Measurements from ENCODE around the gene SKI. TPM values are rescaled to one million over a fixed set of nuclear protein-coding genes. Genes with fewer than 3 reads are reported as not detected.

SKI gene
- total RNA-seq, 2 experiments from 2014 or later, result 286 to 324 TPM

DNA sequence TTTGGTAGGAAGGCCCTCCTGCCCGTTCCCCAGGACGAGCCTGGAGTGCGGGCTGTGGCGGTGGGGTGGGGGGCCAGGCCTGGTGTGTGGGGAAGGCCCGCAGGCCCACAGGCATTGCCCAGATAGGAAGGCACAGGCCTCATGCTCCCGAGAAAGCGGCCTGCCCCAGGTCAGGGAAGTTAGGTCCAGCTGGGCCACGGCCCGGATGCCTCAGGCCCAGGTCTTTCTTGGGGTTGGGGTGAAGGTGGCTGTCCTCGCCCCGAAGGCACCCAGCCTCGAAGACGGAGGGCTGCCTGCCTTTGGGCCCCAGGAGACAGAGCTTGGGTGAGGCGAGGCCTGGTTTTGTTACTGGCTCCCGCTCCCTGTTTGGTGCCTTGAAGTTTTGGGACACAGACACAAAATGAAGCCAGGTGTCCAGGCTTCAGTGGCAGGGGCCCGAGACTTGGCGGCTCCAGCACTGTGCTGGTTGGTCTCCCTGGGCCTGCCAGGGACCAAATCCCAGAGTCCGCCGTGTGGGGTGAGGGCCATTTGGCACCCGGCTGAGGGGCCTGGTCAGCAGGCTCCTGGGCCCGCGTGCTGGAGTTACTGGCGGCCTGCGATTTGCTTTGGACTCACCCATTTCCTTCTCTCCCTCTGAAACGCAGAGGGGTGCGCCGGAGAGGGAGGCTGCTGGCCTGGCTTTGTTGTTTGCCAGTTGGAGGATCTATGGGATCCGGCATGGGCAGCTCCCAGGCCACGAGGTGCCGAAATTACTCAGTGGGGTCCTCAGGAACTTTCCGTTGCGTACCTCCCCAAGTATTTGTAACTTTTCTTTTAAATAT is 2.0 kb downstream of the SKI start:
- DNase-seq (peak in 5 of 14 experiments; percentile 20 to 49 (median 38)), ATAC-seq (ENCODE audit: poor library complexity) (no peak)
- Histone ChIP-seq H3K36me3 (ENCODE audit: insufficient read depth, low read length) (no peaks in the 10 kb centered on the region), H3K9me3 (ENCODE audit: control insufficient read depth in 1 of 2, insufficient read depth in 1 of 2, low read length in 2 of 2) (no peaks in the 10 kb centered on the region), H3K27ac (ENCODE audit: low read depth in 1 of 2, low read length in 2 of 2) (peak overlapping the region; percentile 80 to 92), H3K4me1 (ENCODE audit: insufficient read depth, low read length) (peaks cover 69% of the 10 kb centered on the region), H3K27me3 (ENCODE audit: control insufficient read depth in 1 of 2, insufficient read depth in 2 of 2, low read length in 2 of 2) (no peaks in the 10 kb centered on the region), H3K4me3 (ENCODE audit: low read length) (peak overlapping the region; percentile 95)
- TF ChIP-seq, protein P1, sequence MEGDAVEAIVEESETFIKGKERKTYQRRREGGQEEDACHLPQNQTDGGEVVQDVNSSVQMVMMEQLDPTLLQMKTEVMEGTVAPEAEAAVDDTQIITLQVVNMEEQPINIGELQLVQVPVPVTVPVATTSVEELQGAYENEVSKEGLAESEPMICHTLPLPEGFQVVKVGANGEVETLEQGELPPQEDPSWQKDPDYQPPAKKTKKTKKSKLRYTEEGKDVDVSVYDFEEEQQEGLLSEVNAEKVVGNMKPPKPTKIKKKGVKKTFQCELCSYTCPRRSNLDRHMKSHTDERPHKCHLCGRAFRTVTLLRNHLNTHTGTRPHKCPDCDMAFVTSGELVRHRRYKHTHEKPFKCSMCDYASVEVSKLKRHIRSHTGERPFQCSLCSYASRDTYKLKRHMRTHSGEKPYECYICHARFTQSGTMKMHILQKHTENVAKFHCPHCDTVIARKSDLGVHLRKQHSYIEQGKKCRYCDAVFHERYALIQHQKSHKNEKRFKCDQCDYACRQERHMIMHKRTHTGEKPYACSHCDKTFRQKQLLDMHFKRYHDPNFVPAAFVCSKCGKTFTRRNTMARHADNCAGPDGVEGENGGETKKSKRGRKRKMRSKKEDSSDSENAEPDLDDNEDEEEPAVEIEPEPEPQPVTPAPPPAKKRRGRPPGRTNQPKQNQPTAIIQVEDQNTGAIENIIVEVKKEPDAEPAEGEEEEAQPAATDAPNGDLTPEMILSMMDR (IDR thresholded peaks at IDR 0.05), result no peak
- peaks cover 44% of the 10 kb centered on the region for H3K4me1 Mint-ChIP-seq (ENCODE audit: low read depth)
- CTCF ChIA-PET, result interaction anchor here (1.7 to 6.3 kb wide), 4 partner anchors 35 to 152 kb away, joined by 6 to 25 read pairs (median 10); partner anchors contain the start of gene FAAP20
- peak overlapping the region; percentile 99 for H3K4me3 Mint-ChIP-seq
- H3K36me3 Mint-ChIP-seq (ENCODE audit: low read depth), result peaks cover 60% of the 10 kb centered on the region
- H3K27ac Mint-ChIP-seq, result peak overlapping the region; percentile 100
- intact Hi-C loops (cut with DNase I, micrococcal nuclease), result loop anchor here (2.0 to 5.0 kb wide), 4 partner anchors 17 to 82 kb away; no protein-coding TSS in a partner anchor
- POLR2A ChIA-PET, result interaction anchor here (0.7 to 9.7 kb wide), 19 partner anchors 8 to 326 kb away, joined by 3 to 197 read pairs (median 6); partner anchors contain the start of genes FAAP20, PANK4 and TNFRSF14
- H3K27me3 Mint-ChIP-seq, result peaks cover 20% of the 10 kb centered on the region
- no peaks in the 10 kb centered on the region for H3K9me3 Mint-ChIP-seq

DNA sequence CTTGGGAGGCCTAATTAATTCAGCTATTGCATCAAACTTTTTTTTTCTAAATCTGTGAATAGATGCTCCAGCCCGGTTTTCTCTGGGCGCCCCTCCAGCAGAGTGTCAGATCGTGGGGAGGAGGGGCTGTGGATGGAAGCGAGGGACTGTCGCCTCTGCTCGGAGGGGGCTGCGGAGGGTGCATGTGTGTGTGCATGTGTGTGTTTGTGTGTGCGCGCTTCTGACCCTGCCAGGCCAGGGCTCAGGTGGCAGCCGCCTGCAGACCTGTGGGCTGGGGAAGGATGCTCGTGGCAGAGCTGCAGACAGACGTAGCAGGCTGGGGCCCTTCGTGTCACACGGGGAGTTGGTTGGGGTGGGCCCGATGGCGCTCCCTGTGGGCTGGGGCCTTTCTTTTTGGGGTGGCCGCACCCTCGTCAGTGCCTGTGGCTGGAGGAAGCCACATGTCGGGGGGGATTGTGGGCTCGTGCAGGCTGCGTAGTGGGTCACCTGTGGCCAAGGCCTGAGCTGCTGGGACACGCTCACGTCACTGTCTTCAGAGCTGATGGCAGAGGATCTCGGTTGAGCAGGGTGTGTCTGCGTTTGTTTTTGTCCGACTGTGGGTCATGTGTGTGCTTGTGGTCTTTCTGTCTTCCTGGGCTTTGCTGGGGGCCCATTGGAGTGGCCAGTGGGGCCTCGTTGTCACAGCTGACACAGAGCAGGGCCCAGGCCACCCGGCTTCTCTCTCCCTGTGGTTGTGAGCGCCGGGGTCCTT is 2.8 kb downstream of the SKI start:
- no peaks in the 10 kb centered on the region for H3K27me3 ChIP-seq (ENCODE audit: control insufficient read depth in 1 of 2, insufficient read depth in 2 of 2, low read length in 2 of 2)
- peak overlapping the region; percentile 100 for H3K27ac Mint-ChIP-seq
- ATAC-seq (ENCODE audit: poor library complexity), result peak; percentile 12
- CTCF ChIA-PET, result interaction anchor here (1.7 to 6.3 kb wide), 4 partner anchors 36 to 151 kb away, joined by 6 to 25 read pairs (median 10); partner anchors contain the start of gene FAAP20
- H3K4me3 ChIP-seq (ENCODE audit: low read length), result peak overlapping the region; percentile 95
- no peaks in the 10 kb centered on the region for H3K9me3 ChIP-seq (ENCODE audit: control insufficient read depth in 1 of 2, insufficient read depth in 1 of 2, low read length in 2 of 2)
- peak in 13 of 14 experiments; percentile 44 to 88 (median 63) for DNase-seq
- TF ChIP-seq, protein P1 (IDR thresholded peaks at IDR 0.05), result no peak
- intact Hi-C loops (cut with DNase I, micrococcal nuclease), result loop anchor here (2.0 to 5.0 kb wide), 3 partner anchors 16 to 81 kb away; no protein-coding TSS in a partner anchor
- H3K4me1 ChIP-seq (ENCODE audit: insufficient read depth, low read length), result peaks cover 78% of the 10 kb centered on the region
- H3K27ac ChIP-seq (ENCODE audit: low read depth in 1 of 2, low read length in 2 of 2), result peak overlapping the region; percentile 80 to 92
- H3K4me3 Mint-ChIP-seq, result peak overlapping the region; percentile 99
- H3K27me3 Mint-ChIP-seq, result peaks cover 20% of the 10 kb centered on the region
- POLR2A ChIA-PET, result interaction anchor here (0.7 to 9.7 kb wide), 15 partner anchors 24 to 355 kb away, joined by 3 to 197 read pairs (median 6); partner anchors contain the start of genes FAAP20, MORN1, RER1 and TNFRSF14
- H3K4me1 Mint-ChIP-seq (ENCODE audit: low read depth), result peaks cover 51% of the 10 kb centered on the region
- H3K9me3 Mint-ChIP-seq, result no peaks in the 10 kb centered on the region
- H3K36me3 ChIP-seq (ENCODE audit: insufficient read depth, low read length), result peaks cover 3% of the 10 kb centered on the region
- H3K36me3 Mint-ChIP-seq (ENCODE audit: low read depth), result peaks cover 67% of the 10 kb centered on the region

Measured in CD4-positive, alpha-beta T cell (primary cell).